Natural killer cell (primary cell): Measurements from ENCODE around the gene EMC8. TPM values are rescaled to one million over a fixed set of nuclear protein-coding genes. Genes with fewer than 3 reads are reported as not detected.

ENCODE experiments used
- ATAC-seq, 3 donors: fragments of 150-1000 bp in 2 of 3; fragments of 200-7000 bp in 1 of 3; cut with Tn5 transposase; 1 replicate in 1 of 3; 2 replicates in 2 of 3; pipeline ENCODE4 v1.10.0; 2021; ENCODE audit warnings: mild to moderate bottlenecking in 2 of 3, moderate library complexity in 2 of 3
- DNase-seq, 2 donors: peaks; one replicate each; pipeline versions ENCODE4 v3.0.0 to v3.0.0-alpha.2; 2013 to 2021; ENCODE audit warnings: mixed read lengths in 1 of 2
- H3K27ac ChIP-seq: one replicate; pipeline ENCODE4 v1.5.1; 2013; ENCODE audit warnings: mild to moderate bottlenecking, low read length
- H3K27me3 ChIP-seq: one replicate; pipeline ENCODE4 v1.6.1; 2013; ENCODE audit warnings: low read length; ENCODE audit not compliant: control insufficient read depth, insufficient read depth
- H3K36me3 ChIP-seq: one replicate; pipeline ENCODE4 v1.6.1; 2013; ENCODE audit warnings: low read length; ENCODE audit not compliant: control insufficient read depth, insufficient read depth
- H3K4me1 ChIP-seq: one replicate; pipeline ENCODE4 v1.6.1; 2013; ENCODE audit warnings: low read length; ENCODE audit not compliant: control insufficient read depth, insufficient read depth
- H3K4me3 ChIP-seq: one replicate; pipeline ENCODE4 v1.5.1; 2013; ENCODE audit warnings: low read length
- H3K9me3 ChIP-seq: one replicate; pipeline ENCODE4 v1.6.1; 2013; ENCODE audit warnings: low read length; ENCODE audit not compliant: control insufficient read depth, insufficient read depth
- H3K27ac Mint-ChIP-seq, 2 donors: one replicate each; pipeline ENCODE4 v1.8.0; 2022; ENCODE audit warnings: mild to moderate bottlenecking in 2 of 2, mixed read lengths in 2 of 2, moderate library complexity in 1 of 2
- H3K27me3 Mint-ChIP-seq, 2 donors: one replicate each; pipeline ENCODE4 v1.8.0; 2022; ENCODE audit warnings: low read depth in 2 of 2, mixed read lengths in 2 of 2
- H3K36me3 Mint-ChIP-seq: one replicate; pipeline ENCODE4 v1.8.0; 2022; ENCODE audit warnings: mixed read lengths
- H3K4me1 Mint-ChIP-seq, 2 donors: one replicate each; pipeline ENCODE4 v1.8.0; 2022; ENCODE audit warnings: mixed read lengths in 2 of 2
- H3K4me3 Mint-ChIP-seq: one replicate; pipeline ENCODE4 v1.8.0; 2022; ENCODE audit warnings: mild to moderate bottlenecking, moderate library complexity, mixed read lengths
- H3K9me3 Mint-ChIP-seq, 2 donors: one replicate each; pipeline ENCODE4 v1.8.0; 2022; ENCODE audit warnings: mixed read lengths in 2 of 2
- WGBS: methylation state at CpG from one replicate; pipeline ENCODE4 v1.1.7; 2013; ENCODE audit warnings: missing lambda C conversion rate; ENCODE audit not compliant: insufficient coverage; 5-methylcytosine and 5-hydroxymethylcytosine counted together
- intact Hi-C: fragments of 100-400 bp; cut with micrococcal nuclease; formaldehyde crosslinking; loops from one replicate; pipeline ENCODE4 v1.14.2; 2022
- total RNA-seq, 4 donors: library from RNA; stranded (reverse); fragments of 120-200 nt in 1 of 4; gene quantifications; one replicate each; pipeline versions ENCODE4 v1.2.3 to v1.2.4, GENCODE V29; 2013 to 2022
- TF ChIP-seq, protein P1 (sequence below): fragments of 200-600 bp; IDR thresholded peaks from one replicate; pipeline ENCODE4 v1.8.0; 2022; ENCODE audit warnings: antibody characterized with exemption

Gene EMC8
- total RNA-seq, 3 donors from 2014 or later (not counting 1 experiment from before 2014, with no cell fraction given) = 21.2 to 26.4 (median 24.1) TPM

DNA sequence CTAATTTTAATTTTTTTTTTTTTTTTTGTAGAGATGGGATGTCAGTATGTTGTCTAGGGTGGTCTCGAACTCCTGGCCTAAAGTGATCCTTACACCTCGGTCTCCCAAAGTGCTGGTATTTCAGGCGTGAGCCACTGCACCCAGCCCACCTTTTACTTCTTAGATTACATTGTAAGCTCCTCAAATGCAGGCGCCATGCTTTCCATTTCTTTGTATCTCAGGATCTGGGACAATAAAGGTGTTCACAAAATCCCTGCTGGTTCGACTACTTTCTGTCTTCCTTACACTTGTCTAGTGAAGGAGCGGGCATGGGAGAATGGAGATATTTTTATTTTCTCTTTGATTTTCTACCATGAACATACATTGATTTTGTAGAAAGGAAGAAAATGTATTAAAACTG lies 25.2 kb downstream of the EMC8 start:
- peaks cover 12% of the 10 kb centered on the region for H3K36me3 ChIP-seq
- H3K9me3 Mint-ChIP-seq = no peaks in the 10 kb centered on the region
- WGBS = 97% methylated on average over 3 of the region's 6 CpGs
- no peaks in the 10 kb centered on the region for H3K27me3 Mint-ChIP-seq
- H3K36me3 Mint-ChIP-seq = no peaks in the 10 kb centered on the region
- H3K27ac Mint-ChIP-seq = no peak overlapping the region
- peaks cover 5% of the 10 kb centered on the region for H3K4me1 ChIP-seq
- H3K9me3 ChIP-seq = no peaks in the 10 kb centered on the region
- H3K27ac ChIP-seq = no peak overlapping the region
- H3K27me3 ChIP-seq = no peaks in the 10 kb centered on the region
- DNase-seq = no peak
- peaks cover 11 to 13% of the 10 kb centered on the region in 2 donors for H3K4me1 Mint-ChIP-seq
- no peak overlapping the region for H3K4me3 Mint-ChIP-seq
- TF ChIP-seq, protein P1, sequence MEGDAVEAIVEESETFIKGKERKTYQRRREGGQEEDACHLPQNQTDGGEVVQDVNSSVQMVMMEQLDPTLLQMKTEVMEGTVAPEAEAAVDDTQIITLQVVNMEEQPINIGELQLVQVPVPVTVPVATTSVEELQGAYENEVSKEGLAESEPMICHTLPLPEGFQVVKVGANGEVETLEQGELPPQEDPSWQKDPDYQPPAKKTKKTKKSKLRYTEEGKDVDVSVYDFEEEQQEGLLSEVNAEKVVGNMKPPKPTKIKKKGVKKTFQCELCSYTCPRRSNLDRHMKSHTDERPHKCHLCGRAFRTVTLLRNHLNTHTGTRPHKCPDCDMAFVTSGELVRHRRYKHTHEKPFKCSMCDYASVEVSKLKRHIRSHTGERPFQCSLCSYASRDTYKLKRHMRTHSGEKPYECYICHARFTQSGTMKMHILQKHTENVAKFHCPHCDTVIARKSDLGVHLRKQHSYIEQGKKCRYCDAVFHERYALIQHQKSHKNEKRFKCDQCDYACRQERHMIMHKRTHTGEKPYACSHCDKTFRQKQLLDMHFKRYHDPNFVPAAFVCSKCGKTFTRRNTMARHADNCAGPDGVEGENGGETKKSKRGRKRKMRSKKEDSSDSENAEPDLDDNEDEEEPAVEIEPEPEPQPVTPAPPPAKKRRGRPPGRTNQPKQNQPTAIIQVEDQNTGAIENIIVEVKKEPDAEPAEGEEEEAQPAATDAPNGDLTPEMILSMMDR = no peak
- ATAC-seq = no peak
- no peak overlapping the region for H3K4me3 ChIP-seq
- intact Hi-C loops = no loop called here

DNA sequence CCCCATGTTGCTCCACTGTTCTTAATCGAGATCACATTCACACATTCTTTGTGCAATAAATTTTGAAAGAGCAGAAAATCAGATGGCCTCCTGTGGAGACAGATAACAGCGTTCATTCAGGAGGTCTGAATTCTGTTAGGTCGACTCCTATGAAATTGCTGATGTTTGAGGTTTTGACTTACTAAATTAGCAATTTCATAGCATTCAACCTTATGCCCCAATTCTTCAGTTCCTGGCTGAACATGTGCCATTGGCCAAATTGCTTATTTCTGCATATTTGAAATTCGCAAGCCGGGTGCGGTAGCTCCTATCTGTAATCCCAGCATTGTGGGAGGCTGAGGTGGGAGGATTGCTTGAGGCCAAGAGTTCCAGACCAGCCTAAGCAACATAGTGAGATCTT lies 26.3 kb downstream of the EMC8 start:
- H3K27ac ChIP-seq = no peak overlapping the region
- H3K9me3 Mint-ChIP-seq = no peaks in the 10 kb centered on the region
- H3K4me3 Mint-ChIP-seq = no peak overlapping the region
- ATAC-seq = no peak
- TF ChIP-seq, protein P1 = no peak
- DNase-seq = no peak
- peaks cover 8% of the 10 kb centered on the region for H3K36me3 ChIP-seq
- no peaks in the 10 kb centered on the region for H3K27me3 ChIP-seq
- no peaks in the 10 kb centered on the region for H3K36me3 Mint-ChIP-seq
- no peaks in the 10 kb centered on the region for H3K4me1 ChIP-seq
- no peak overlapping the region for H3K4me3 ChIP-seq
- no peaks in the 10 kb centered on the region for H3K9me3 ChIP-seq
- H3K4me1 Mint-ChIP-seq = peaks cover 0 to 2% of the 10 kb centered on the region in 2 donors
- 98% methylated on average over 6 of the region's 6 CpGs for WGBS
- H3K27me3 Mint-ChIP-seq = no peaks in the 10 kb centered on the region
- intact Hi-C loops = no loop called here
- no peak overlapping the region for H3K27ac Mint-ChIP-seq

DNA sequence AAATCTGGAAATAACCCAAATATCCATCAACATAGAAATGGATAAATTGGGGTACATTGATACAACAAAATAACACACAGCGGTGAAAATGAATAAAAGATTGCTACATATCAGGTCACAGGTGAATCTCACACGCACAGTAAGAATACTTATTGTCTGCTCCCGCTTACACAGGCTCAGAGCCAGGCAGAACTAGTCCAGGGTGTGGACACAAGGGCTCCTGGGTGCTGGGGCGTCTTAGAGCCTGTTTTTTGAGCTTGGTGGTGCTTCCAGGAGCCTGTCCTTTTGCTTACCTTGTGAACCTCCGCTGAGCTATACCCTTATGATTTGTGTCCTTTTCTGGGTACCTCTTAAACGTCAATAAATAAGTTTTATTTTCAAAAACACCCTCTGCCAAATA lies 28.6 kb downstream of the EMC8 start:
- DNase-seq = no peak
- no peaks in the 10 kb centered on the region for H3K4me1 Mint-ChIP-seq
- no peaks in the 10 kb centered on the region for H3K27me3 ChIP-seq
- H3K27ac Mint-ChIP-seq = no peak overlapping the region
- H3K27ac ChIP-seq = no peak overlapping the region
- H3K36me3 Mint-ChIP-seq = no peaks in the 10 kb centered on the region
- no peak for ATAC-seq
- no peaks in the 10 kb centered on the region for H3K9me3 ChIP-seq
- TF ChIP-seq, protein P1 = no peak
- intact Hi-C loops = no loop called here
- 92% methylated on average over 5 of the region's 6 CpGs for WGBS
- H3K36me3 ChIP-seq = peaks cover 2% of the 10 kb centered on the region
- H3K4me3 Mint-ChIP-seq = no peak overlapping the region
- no peaks in the 10 kb centered on the region for H3K9me3 Mint-ChIP-seq
- no peaks in the 10 kb centered on the region for H3K27me3 Mint-ChIP-seq
- H3K4me3 ChIP-seq = no peak overlapping the region
- H3K4me1 ChIP-seq = no peaks in the 10 kb centered on the region

DNA sequence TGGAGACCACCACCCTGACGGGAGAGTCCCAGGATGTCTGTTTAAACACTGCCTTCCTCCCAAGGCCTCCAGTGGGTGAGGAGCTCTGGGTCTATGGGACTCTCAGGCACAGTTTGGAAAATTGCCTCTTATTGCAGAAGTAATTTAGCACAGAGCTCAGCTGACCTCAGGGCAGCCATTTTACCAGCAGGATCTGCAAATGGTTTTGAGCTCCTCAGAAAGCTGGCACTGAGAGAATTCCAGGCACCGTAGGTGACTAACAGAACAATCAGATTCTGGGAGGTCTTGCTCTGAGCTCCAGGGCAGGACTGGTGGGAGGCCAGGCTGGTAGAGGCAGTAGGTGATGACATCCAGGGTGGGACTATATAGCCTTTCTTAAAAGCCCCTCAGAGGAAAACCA lies 31.1 kb downstream of the EMC8 start:
- Histone ChIP-seq H3K27ac (no peak overlapping the region), H3K4me3 (no peak overlapping the region), H3K36me3 (no peaks in the 10 kb centered on the region), H3K9me3 (no peaks in the 10 kb centered on the region), H3K27me3 (no peaks in the 10 kb centered on the region), H3K4me1 (no peaks in the 10 kb centered on the region)
- TF ChIP-seq, protein P1 = no peak
- ATAC-seq (no peak), DNase-seq (no peak)
- intact Hi-C loops = no loop called here
- Mint-ChIP-seq H3K4me3 (no peak overlapping the region), H3K36me3 (no peaks in the 10 kb centered on the region), H3K4me1 (no peaks in the 10 kb centered on the region), H3K27ac (no peak overlapping the region), H3K9me3 (no peaks in the 10 kb centered on the region), H3K27me3 (peaks cover 0 to 2% of the 10 kb centered on the region in 2 donors)
- 97% methylated on average over 2 of the region's 2 CpGs for WGBS
